Thoracic aorta endothelial cell (primary cell): ENCODE measurements around the gene DLEU7. TPM values are rescaled to one million over a fixed set of nuclear protein-coding genes. Genes with fewer than 3 reads are reported as not detected.

Experiments used
- small RNA-seq: library from RNA; depleted of rRNA; stranded (forward); fragments of <200 nt; gene quantifications from one replicate; pipeline ENCODE3, GENCODE V24; 2012
- total RNA-seq: library from RNA; depleted of rRNA; stranded (reverse); fragments of >200 nt; gene quantifications from 2 replicates; pipeline ENCODE4 v1.2.3, GENCODE V29; 2012

DLEU7 gene
- total RNA-seq: not detected in 2 replicates

GRCh38 chr13:50843257-50844083, at the start of gene DLEU7:
DLEU7 (minus strand) TSS chr13:50843692; CDS start chr13:50843646, 46 bp downstream.

Small RNA genes within 50 kb of the gene (small RNA-seq; reads per million reads assigned to genes)
- 5.4 reads per million, percentile 83 among the genes with 10 or more reads in this experiment for gene RNA5SP28

Other genes starting within 250 kb of the DLEU7 start
- 25.7 and 35.7 TPM in 2 replicates for gene RNASEH2B, start 66.1 kb upstream of the DLEU7 start, total RNA-seq